Sigmoid colon (tissue), 7 donors: Measurements from ENCODE around the gene TTC17. TPM values are rescaled to one million over a fixed set of nuclear protein-coding genes. Genes with fewer than 3 reads are reported as not detected.

Source experiments
- DNase-seq: peaks from one replicate; pipeline ENCODE4 v3.0.0-alpha.2; 2019
- H3K27ac ChIP-seq, 4 donors: fragments of 200-600 bp; sonication (generic); one replicate each; pipeline ENCODE4 v1.5.1; 2016 to 2019; ENCODE audit warnings: mild to moderate bottlenecking in 1 of 4
- H3K27me3 ChIP-seq, 3 donors: fragments of 200-600 bp; sonication (generic); one replicate each; pipeline ENCODE4 v1.5.1; 2019; ENCODE audit warnings: mild to moderate bottlenecking in 1 of 3
- H3K36me3 ChIP-seq, 4 donors: fragments of 200-600 bp; sonication (generic); one replicate each; pipeline ENCODE4 v1.5.1; 2016 to 2019
- H3K4me1 ChIP-seq, 4 donors: fragments of 200-600 bp; sonication (generic); one replicate each; pipeline ENCODE4 v1.5.1; 2017 to 2019
- H3K4me3 ChIP-seq, 4 donors: fragments of 200-600 bp; sonication (generic); one replicate each; pipeline ENCODE4 v1.5.1; 2017 to 2019; ENCODE audit warnings: mild to moderate bottlenecking in 2 of 4, moderate library complexity in 1 of 4
- H3K9me3 ChIP-seq, 4 donors: fragments of 200-600 bp in 3 of 4; sonication (generic) in 3 of 4; one replicate each; pipeline versions ENCODE4 v1.5.1 to v1.6.1; 2013 to 2019
- CTCF ChIP-seq, 4 experiments: fragments of 450-650 bp in 3 of 4; fragments of 200-600 bp in 1 of 4; IDR thresholded peaks; one replicate each; pipeline ENCODE4 v1.5.1; 2016 to 2019; ENCODE audit warnings: antibody characterized with exemption in 4 of 4, mild to moderate bottlenecking in 3 of 4, moderate library complexity in 2 of 4
- EP300 ChIP-seq, 4 donors: sonication (generic); formaldehyde crosslinking; IDR thresholded peaks; one replicate each; pipeline ENCODE4 v1.6.1; 2017; ENCODE audit warnings: antibody characterized with exemption in 4 of 4
- POLR2A ChIP-seq, 2 donors: fragments of 450-650 bp; IDR thresholded peaks; one replicate each; pipeline ENCODE4 v1.6.1; 2016; ENCODE audit warnings: antibody characterized with exemption in 2 of 2, mild to moderate bottlenecking in 2 of 2, moderate library complexity in 2 of 2
- POLR2AphosphoS5 ChIP-seq, 4 donors: sonication (generic); formaldehyde crosslinking; IDR thresholded peaks; one replicate each; pipeline ENCODE4 v1.6.1; 2017; ENCODE audit warnings: antibody characterized with exemption in 4 of 4
- WGBS, 2 donors: extraction: QIAGEN DNeasy Blood & Tissue Kit; methylation state at CpG; one replicate each; pipeline ENCODE4 v1.1.7; 2013; 5-methylcytosine and 5-hydroxymethylcytosine counted together
- intact Hi-C: fragments of 100-400 bp; cut with DNase I; formaldehyde crosslinking; loops from one replicate; pipeline ENCODE4 v1.15.1; 2023
- polyA plus RNA-seq, 3 donors: library from polyadenylated mRNA; stranded (reverse); fragments of 200-250 nt; gene quantifications; one replicate each; pipeline ENCODE4 v1.2.3, GENCODE V29; 2013
- total RNA-seq, 4 donors: library from RNA; depleted of rRNA; stranded (reverse); fragments of >200 nt; gene quantifications; one replicate each; pipeline ENCODE4 v1.1.0, GENCODE V29; 2016
- donor health status: healthy with polysubstance abuse.
- donor health status: Bipolar disorder and iron deficiency.
- donor health status: healthy.

The TTC17 gene
- total and polyA plus RNA-seq, 7 donors, result 8.4 to 102 (median 79.2) TPM

- Histone ChIP-seq H3K36me3 (peaks cover 0 to 11% (median 0%) of the 10 kb centered on the region in 4 donors), H3K4me1 (peaks cover 0 to 33% (median 19%) of the 10 kb centered on the region in 4 donors), H3K27me3 (no peaks in the 10 kb centered on the region), H3K9me3 (no peaks in the 10 kb centered on the region), H3K4me3 (no peak overlapping the region), H3K27ac (no peak overlapping the region)
- TF ChIP-seq POLR2A (IDR thresholded peaks at IDR 0.05), result no peak
- no peak for TF ChIP-seq EP300 (IDR thresholded peaks at IDR 0.05)
- no peak for TF ChIP-seq CTCF (IDR thresholded peaks at IDR 0.05)
- TF ChIP-seq POLR2AphosphoS5 (IDR thresholded peaks at IDR 0.05), result no peak
- DNase-seq, result no peak
- 58 to 64% methylated on average over 7 of the region's 7 CpGs for WGBS, 2 donors
- intact Hi-C loops, result no loop called here
These were observed 8.9 kb downstream of the TTC17 start for GRCh38 chr11:43367382-43368178.

DNA sequence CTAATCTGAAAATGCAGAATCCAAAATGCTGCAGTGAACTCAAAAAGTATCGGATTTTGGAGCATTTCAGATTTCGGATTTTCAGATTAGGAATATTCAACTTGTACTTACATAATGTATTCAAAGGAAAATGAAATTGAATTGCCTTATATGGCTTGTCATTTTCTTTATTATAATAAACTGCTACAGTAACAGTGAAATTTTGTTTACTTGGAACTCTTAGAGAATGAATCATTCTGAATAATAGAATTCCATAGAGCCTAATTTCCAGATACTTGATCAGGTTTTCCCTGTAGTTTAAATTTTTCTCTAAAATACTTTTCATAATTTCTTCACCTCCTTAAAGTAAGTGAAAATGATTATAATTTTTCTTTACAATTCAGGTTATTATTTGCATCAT, 17.3 kb downstream of the TTC17 start:
- no peaks in the 10 kb centered on the region for H3K9me3 ChIP-seq
- H3K27ac ChIP-seq, result no peak overlapping the region
- peaks cover 0 to 19% (median 0%) of the 10 kb centered on the region in 4 donors for H3K36me3 ChIP-seq
- DNase-seq, result no peak
- 98% methylated on average over 2 of the region's 2 CpGs for WGBS, 2 donors
- H3K4me1 ChIP-seq, result peaks cover 0 to 9% (median 0%) of the 10 kb centered on the region in 4 donors
- intact Hi-C loops, result no loop called here
- no peaks in the 10 kb centered on the region for H3K27me3 ChIP-seq
- no peak overlapping the region for H3K4me3 ChIP-seq
- TF ChIP-seq CTCF (IDR thresholded peaks at IDR 0.05) (no peak), POLR2A (IDR thresholded peaks at IDR 0.05) (no peak), POLR2AphosphoS5 (IDR thresholded peaks at IDR 0.05) (no peak), EP300 (IDR thresholded peaks at IDR 0.05) (no peak)

DNA sequence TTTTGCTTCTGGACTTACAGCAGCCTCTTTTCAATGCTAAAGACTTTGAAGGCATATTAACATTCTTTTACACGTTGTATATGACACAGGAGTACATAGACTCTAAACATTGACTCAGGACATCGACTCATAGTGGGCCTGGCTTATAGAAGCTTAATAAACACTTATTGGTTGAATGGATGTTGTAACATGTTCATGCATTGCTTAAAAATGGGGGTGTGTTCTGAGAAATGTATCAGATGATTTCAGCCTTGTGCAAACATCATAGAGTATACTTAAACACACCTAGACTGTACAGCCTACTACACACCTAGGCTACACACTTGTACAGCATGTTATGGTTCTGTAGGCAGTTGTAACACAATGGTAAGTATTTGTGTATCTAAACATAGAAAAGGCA, 17.9 kb downstream of the TTC17 start:
- H3K36me3 ChIP-seq, result peaks cover 0 to 19% (median 0%) of the 10 kb centered on the region in 4 donors
- no peak overlapping the region for H3K4me3 ChIP-seq
- TF ChIP-seq EP300 (IDR thresholded peaks at IDR 0.05), result no peak
- no peak for TF ChIP-seq CTCF (IDR thresholded peaks at IDR 0.05)
- TF ChIP-seq POLR2AphosphoS5 (IDR thresholded peaks at IDR 0.05), result no peak
- no peak for TF ChIP-seq POLR2A (IDR thresholded peaks at IDR 0.05)
- H3K27me3 ChIP-seq, result no peaks in the 10 kb centered on the region
- no peak for DNase-seq
- intact Hi-C loops, result no loop called here
- no peak overlapping the region for H3K27ac ChIP-seq
- H3K9me3 ChIP-seq, result no peaks in the 10 kb centered on the region
- peaks cover 0 to 9% (median 0%) of the 10 kb centered on the region in 4 donors for H3K4me1 ChIP-seq
- 16 to 53% methylated on average over 2 of the region's 2 CpGs for WGBS, 2 donors

- no peak for DNase-seq
- TF ChIP-seq CTCF (IDR thresholded peaks at IDR 0.05) (no peak), POLR2AphosphoS5 (IDR thresholded peaks at IDR 0.05) (no peak), POLR2A (IDR thresholded peaks at IDR 0.05) (no peak)
- Histone ChIP-seq H3K4me1 (peaks cover 0 to 9% (median 0%) of the 10 kb centered on the region in 4 donors), H3K27me3 (no peaks in the 10 kb centered on the region), H3K36me3 (peaks cover 0 to 25% (median 0%) of the 10 kb centered on the region in 4 donors), H3K4me3 (no peak overlapping the region), H3K27ac (no peak overlapping the region), H3K9me3 (no peaks in the 10 kb centered on the region)
- intact Hi-C loops, result no loop called here
These were observed 18.7 kb downstream of the TTC17 start for GRCh38 chr11:43377389-43377788.
